Activated T-cell treated with anti-CD3 and anti-CD28 coated beads, Interleukin-2, amount 50 U/mL, for 72 hours (primary cell): ENCODE measurements around the gene GALNT2. TPM values are rescaled to one million over a fixed set of nuclear protein-coding genes. Genes with fewer than 3 reads are reported as not detected.

Source experiments
- ATAC-seq, 2 donors: fragments of 150-1000 bp; cut with Tn5 transposase; replicated peaks in 1 of 2; 2 replicates each; pipeline ENCODE4 v1.10.0; 2021; ENCODE audit warnings: moderate library complexity in 2 of 2, mild to moderate bottlenecking in 1 of 2
- DNase-seq, 2 donors: peaks; one replicate each; pipeline ENCODE4 v3.0.0; 2021 to 2022; ENCODE audit warnings: mixed read lengths in 1 of 2
- H3K27ac Mint-ChIP-seq: one replicate; pipeline ENCODE4 v1.8.0; 2022; ENCODE audit warnings: mild to moderate bottlenecking, moderate library complexity, mixed read lengths
- H3K27me3 Mint-ChIP-seq: one replicate; pipeline ENCODE4 v1.8.0; 2022; ENCODE audit warnings: low read depth, mixed read lengths
- H3K36me3 Mint-ChIP-seq, 2 donors: one replicate each; pipeline ENCODE4 v1.8.0; 2022; ENCODE audit warnings: mixed read lengths in 2 of 2, mild to moderate bottlenecking in 1 of 2; ENCODE audit not compliant: insufficient read depth in 2 of 2
- H3K4me1 Mint-ChIP-seq: one replicate; pipeline ENCODE4 v1.8.0; 2022; ENCODE audit warnings: low read depth, mixed read lengths
- H3K4me3 Mint-ChIP-seq, 2 donors: one replicate each; pipeline ENCODE4 v1.8.0; 2022; ENCODE audit warnings: mild to moderate bottlenecking in 2 of 2, mixed read lengths in 2 of 2, moderate library complexity in 2 of 2
- H3K9me3 Mint-ChIP-seq, 2 donors: one replicate each; pipeline ENCODE4 v1.8.0; 2022; ENCODE audit warnings: mixed read lengths in 2 of 2
- total RNA-seq, 2 donors: library from RNA; stranded (reverse); gene quantifications; one replicate each; pipeline ENCODE4 v1.2.3, GENCODE V29; 2022

The GALNT2 gene
- total RNA-seq, 2 donors from 2014 or later, result 50.2 to 67.6 TPM

GRCh38 chr1:230230948-230231773 lies 164.1 kb downstream of the GALNT2 start:
- Mint-ChIP-seq H3K36me3 (peaks cover 0 to 1% of the 10 kb centered on the region in 2 donors), H3K4me3 (peak overlapping the region in 1 of 2 donors; percentile 57), H3K27ac (peak overlapping the region; percentile 62), H3K4me1 (peaks cover 14% of the 10 kb centered on the region), H3K27me3 (no peaks in the 10 kb centered on the region), H3K9me3 (no peaks in the 10 kb centered on the region)
- ATAC-seq, result peak; percentile 69 to 78
- DNase-seq, result no peak

DNA sequence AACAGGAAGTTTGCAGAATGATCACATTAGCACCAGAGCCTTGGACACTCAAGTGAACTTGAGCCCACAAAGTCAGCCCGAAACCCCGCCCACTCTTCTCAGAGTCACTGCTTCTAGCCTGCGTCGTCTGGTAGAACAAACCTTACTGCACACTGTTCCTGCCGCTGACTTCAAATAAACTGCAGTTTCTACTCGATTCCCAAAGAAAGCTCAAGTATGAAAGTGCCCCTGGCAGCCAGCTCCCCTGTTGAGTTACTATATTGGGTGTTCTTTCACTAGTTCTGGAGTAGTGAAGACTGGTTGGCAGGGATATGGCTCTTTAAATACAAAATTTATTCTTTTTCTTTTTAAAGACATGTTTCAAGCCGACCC lies 164.7 kb downstream of the GALNT2 start:
- H3K4me1 Mint-ChIP-seq, result peaks cover 14% of the 10 kb centered on the region
- H3K9me3 Mint-ChIP-seq, result no peaks in the 10 kb centered on the region
- H3K4me3 Mint-ChIP-seq, result peak overlapping the region in 1 of 2 donors; percentile 57
- DNase-seq (peak; percentile 27 to 28), ATAC-seq (peak; percentile 70 to 83)
- H3K36me3 Mint-ChIP-seq, result peaks cover 0 to 3% of the 10 kb centered on the region in 2 donors
- peak overlapping the region; percentile 61 for H3K27ac Mint-ChIP-seq
- no peaks in the 10 kb centered on the region for H3K27me3 Mint-ChIP-seq

DNA sequence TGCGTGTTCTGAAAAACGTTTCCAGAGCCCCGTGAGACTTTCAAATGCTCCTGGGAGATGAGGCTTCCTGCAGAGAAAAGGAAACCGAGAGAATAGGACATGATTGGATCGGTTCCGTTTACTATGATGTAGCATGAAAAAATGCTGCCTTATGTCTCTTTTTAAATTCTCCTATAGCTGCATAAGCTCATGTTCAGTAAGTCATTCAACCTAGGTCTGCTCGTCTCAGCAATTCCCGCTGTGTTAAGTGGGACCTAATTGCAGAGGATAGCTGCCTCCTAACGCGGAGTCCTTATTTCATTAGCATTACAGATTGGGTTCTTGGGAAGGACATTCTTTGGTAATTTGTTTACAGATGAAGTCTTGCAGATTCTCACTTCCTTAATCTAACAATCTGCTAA lies 165.3 kb downstream of the GALNT2 start:
- Mint-ChIP-seq H3K27me3 (no peaks in the 10 kb centered on the region), H3K4me1 (peaks cover 14% of the 10 kb centered on the region), H3K36me3 (peaks cover 0 to 3% of the 10 kb centered on the region in 2 donors), H3K9me3 (no peaks in the 10 kb centered on the region), H3K4me3 (no peak overlapping the region), H3K27ac (no peak overlapping the region)
- ATAC-seq, result no peak
- DNase-seq, result no peak

DNA sequence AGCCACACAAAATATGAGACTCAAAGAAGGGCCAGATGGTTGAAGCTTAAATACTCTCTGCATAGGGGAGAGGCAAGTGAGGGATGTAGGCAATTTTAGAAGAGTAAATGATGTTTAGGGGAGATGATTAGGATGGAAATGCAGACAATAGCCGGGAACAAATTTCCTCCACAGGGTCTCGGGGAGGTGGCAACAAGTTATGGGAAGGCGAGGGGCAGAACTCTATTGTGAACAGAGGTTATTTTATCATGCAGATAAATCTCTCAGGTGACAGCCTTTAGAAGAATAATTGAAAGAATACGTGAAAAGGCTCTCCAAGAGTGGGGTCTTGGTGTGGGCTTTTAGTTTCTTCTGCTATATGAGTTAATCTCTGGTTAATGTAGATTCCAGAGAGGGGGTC lies 166.7 kb downstream of the GALNT2 start:
- Mint-ChIP-seq H3K4me1 (peaks cover 14% of the 10 kb centered on the region), H3K27ac (no peak overlapping the region)

DNA sequence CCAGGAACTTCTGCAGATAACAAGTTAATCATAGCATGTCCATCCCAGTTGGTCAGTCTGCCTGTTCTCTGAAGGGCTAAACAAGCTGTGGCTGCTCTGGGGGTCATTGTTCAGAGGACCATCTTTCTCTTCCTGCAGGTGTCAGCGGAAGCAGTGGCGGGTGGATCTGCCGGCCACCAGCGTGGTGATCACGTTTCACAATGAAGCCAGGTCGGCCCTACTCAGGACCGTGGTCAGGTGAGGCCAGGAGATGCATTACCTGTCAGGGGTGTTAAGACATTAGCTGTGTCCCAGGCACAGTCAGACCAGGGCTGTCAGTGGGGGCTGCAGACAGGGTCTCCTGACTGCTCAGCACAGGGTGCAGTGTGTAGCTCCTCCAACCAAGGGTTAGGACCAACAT lies 168.8 kb downstream of the GALNT2 start:
- Mint-ChIP-seq H3K9me3 (no peaks in the 10 kb centered on the region), H3K27me3 (no peaks in the 10 kb centered on the region), H3K4me3 (no peak overlapping the region), H3K4me1 (peaks cover 28% of the 10 kb centered on the region), H3K27ac (no peak overlapping the region), H3K36me3 (peaks cover 5 to 24% of the 10 kb centered on the region in 2 donors)
- ATAC-seq, result no peak
- no peak for DNase-seq

More for the DNA sequence above, 166.7 kb downstream of the GALNT2 start:
- no peak overlapping the region for H3K4me3 Mint-ChIP-seq
- DNase-seq, result no peak
- H3K9me3 Mint-ChIP-seq, result no peaks in the 10 kb centered on the region
- ATAC-seq, result no peak
- peaks cover 0 to 4% of the 10 kb centered on the region in 2 donors for H3K36me3 Mint-ChIP-seq
- H3K27me3 Mint-ChIP-seq, result no peaks in the 10 kb centered on the region

- no peaks in the 10 kb centered on the region for H3K27me3 Mint-ChIP-seq
- no peak overlapping the region for H3K4me3 Mint-ChIP-seq
- no peaks in the 10 kb centered on the region for H3K9me3 Mint-ChIP-seq
- H3K36me3 Mint-ChIP-seq, result peaks cover 5 to 30% of the 10 kb centered on the region in 2 donors
- DNase-seq, result no peak
- H3K27ac Mint-ChIP-seq, result peak overlapping the region; percentile 35
- peaks cover 28% of the 10 kb centered on the region for H3K4me1 Mint-ChIP-seq
- no peak for ATAC-seq
These were observed 169.4 kb downstream of the GALNT2 start for GRCh38 chr1:230236301-230237008.

DNA sequence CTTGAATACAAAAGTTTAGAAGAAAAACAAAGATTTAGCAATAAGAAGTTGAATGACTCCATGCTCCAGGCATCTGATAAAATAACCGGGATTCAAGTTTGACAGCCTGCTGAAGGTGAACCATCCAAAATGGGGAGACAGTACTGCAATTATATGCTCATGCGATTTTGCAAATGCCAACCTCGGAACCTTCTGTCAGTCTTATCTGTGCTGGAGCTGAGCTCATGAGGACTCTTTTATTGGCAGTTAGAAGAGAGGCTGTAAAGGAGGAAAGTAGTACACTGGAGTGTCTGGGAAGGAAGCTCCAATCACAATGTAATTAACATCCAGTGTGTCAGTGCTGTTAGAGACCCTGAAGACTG lies 170.0 kb downstream of the GALNT2 start:
- Mint-ChIP-seq H3K36me3 (peaks cover 5 to 34% of the 10 kb centered on the region in 2 donors), H3K9me3 (no peaks in the 10 kb centered on the region)

DNA sequence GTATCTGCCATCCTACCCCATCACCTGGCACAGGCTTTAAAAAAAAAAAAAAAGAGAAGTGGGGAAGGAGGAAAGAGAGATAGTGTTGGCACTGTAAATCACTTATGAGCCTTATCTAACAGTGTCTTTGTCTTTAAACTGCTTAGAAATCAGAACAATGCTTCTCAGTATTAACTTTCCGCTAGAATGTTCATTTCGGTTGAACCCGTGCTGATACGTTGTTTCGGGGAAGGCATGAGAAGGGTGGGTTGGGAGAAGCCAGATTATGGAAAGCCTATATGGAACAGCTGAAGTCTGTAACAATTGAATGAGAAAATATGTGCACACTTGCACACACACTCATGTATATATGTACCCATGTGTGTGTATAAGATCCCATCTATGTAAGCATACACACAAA lies 170.8 kb downstream of the GALNT2 start:
- ATAC-seq, result no peak
- Mint-ChIP-seq H3K27ac (no peak overlapping the region), H3K36me3 (peaks cover 5 to 37% of the 10 kb centered on the region in 2 donors)

More for the DNA sequence above, 170.0 kb downstream of the GALNT2 start:
- Mint-ChIP-seq H3K4me1 (peaks cover 30% of the 10 kb centered on the region), H3K27ac (peak overlapping the region; percentile 35), H3K27me3 (no peaks in the 10 kb centered on the region), H3K4me3 (no peak overlapping the region)
- DNase-seq (no peak), ATAC-seq (no peak)

GRCh38 chr1:230240446-230241086 lies 173.5 kb downstream of the GALNT2 start:
- H3K36me3 Mint-ChIP-seq, result peaks cover 5 to 47% of the 10 kb centered on the region in 2 donors
- peak overlapping the region; percentile 97 for H3K27ac Mint-ChIP-seq
- H3K27me3 Mint-ChIP-seq, result no peaks in the 10 kb centered on the region
- H3K4me1 Mint-ChIP-seq, result peaks cover 56% of the 10 kb centered on the region
- DNase-seq (no peak), ATAC-seq (peak; percentile 87 to 93)
- H3K9me3 Mint-ChIP-seq, result no peaks in the 10 kb centered on the region
- H3K4me3 Mint-ChIP-seq, result peak overlapping the region; percentile 25 to 65

More for the DNA sequence above, 170.8 kb downstream of the GALNT2 start:
- H3K4me1 Mint-ChIP-seq, result peaks cover 31% of the 10 kb centered on the region
- DNase-seq, result no peak
- H3K27me3 Mint-ChIP-seq, result no peaks in the 10 kb centered on the region
- H3K4me3 Mint-ChIP-seq, result no peak overlapping the region
- H3K9me3 Mint-ChIP-seq, result no peaks in the 10 kb centered on the region

DNA sequence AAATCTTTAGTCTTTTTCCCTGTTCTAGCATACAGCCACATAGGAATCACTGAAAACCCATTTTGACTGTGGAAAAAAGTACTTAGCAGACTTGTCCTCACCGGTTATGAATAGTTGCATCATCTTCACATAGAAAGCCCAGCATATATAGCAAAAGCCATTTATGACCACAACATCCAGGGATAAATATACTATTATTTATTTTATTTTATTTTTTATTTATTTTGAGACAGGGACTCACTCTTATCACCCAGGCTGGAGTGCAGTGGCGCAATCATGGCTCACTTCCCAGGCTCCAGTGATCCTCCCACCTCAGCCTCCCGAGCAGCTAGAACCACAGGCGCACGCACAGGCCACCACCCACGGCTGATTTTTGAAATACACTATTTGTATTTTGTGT lies 175.3 kb downstream of the GALNT2 start:
- peaks cover 62% of the 10 kb centered on the region for H3K4me1 Mint-ChIP-seq
- DNase-seq, result no peak
- no peak overlapping the region for H3K4me3 Mint-ChIP-seq
- no peaks in the 10 kb centered on the region for H3K27me3 Mint-ChIP-seq
- H3K36me3 Mint-ChIP-seq, result peaks cover 5 to 57% of the 10 kb centered on the region in 2 donors
- ATAC-seq, result no peak
- no peaks in the 10 kb centered on the region for H3K9me3 Mint-ChIP-seq
- peak overlapping the region; percentile 49 for H3K27ac Mint-ChIP-seq

DNA sequence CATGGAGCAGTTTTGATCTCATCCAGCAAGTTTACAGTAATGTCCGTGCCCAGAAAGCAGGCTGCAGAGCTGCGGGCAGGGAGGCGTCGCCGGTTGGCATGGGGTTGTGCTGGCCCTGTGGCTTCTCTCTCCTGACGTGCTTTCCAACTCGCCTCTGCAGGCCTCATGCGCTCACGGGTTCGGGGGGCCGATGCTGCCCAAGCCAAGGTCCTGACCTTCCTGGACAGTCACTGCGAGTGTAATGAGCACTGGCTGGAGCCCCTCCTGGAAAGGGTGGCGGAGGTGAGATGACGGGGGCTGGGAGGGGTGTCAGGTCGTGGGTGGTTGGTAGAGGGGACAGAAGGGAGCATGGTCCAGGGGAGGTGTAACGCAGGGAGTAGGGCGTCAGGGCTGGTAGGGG lies 176.1 kb downstream of the GALNT2 start:
- no peaks in the 10 kb centered on the region for H3K27me3 Mint-ChIP-seq
- H3K27ac Mint-ChIP-seq, result no peak overlapping the region
- H3K4me3 Mint-ChIP-seq, result no peak overlapping the region
- peaks cover 5 to 57% of the 10 kb centered on the region in 2 donors for H3K36me3 Mint-ChIP-seq
- H3K4me1 Mint-ChIP-seq, result peaks cover 62% of the 10 kb centered on the region
- no peak for ATAC-seq
- DNase-seq, result no peak
- no peaks in the 10 kb centered on the region for H3K9me3 Mint-ChIP-seq

GRCh38 chr1:230243583-230244353 lies 176.7 kb downstream of the GALNT2 start:
- Mint-ChIP-seq H3K27ac (no peak overlapping the region), H3K36me3 (peaks cover 5 to 58% of the 10 kb centered on the region in 2 donors), H3K9me3 (no peaks in the 10 kb centered on the region), H3K4me1 (peaks cover 65% of the 10 kb centered on the region), H3K4me3 (no peak overlapping the region), H3K27me3 (no peaks in the 10 kb centered on the region)
- DNase-seq (no peak), ATAC-seq (no peak)
